Occipital lobe (tissue), 3 donors: Measurements from ENCODE around the gene NDST4. TPM values are rescaled to one million over a fixed set of nuclear protein-coding genes. Genes with fewer than 3 reads are reported as not detected.

Source experiments
- DNase-seq: peaks from one replicate; lab custom pipeline; 2025; lab: John Stamatoyannopoulos, UW
- small RNA-seq: library from RNA; depleted of rRNA; stranded (forward); fragments of <200 nt; gene quantifications from one replicate; pipeline ENCODE3, GENCODE V24; 2014
- total RNA-seq: library from RNA; depleted of rRNA; stranded (reverse); fragments of >200 nt; gene quantifications from one replicate; pipeline ENCODE4 v1.2.3, GENCODE V29; 2014

NDST4 gene
- total RNA-seq, 1 donor from 2014 or later: 1.7 TPM

DNA sequence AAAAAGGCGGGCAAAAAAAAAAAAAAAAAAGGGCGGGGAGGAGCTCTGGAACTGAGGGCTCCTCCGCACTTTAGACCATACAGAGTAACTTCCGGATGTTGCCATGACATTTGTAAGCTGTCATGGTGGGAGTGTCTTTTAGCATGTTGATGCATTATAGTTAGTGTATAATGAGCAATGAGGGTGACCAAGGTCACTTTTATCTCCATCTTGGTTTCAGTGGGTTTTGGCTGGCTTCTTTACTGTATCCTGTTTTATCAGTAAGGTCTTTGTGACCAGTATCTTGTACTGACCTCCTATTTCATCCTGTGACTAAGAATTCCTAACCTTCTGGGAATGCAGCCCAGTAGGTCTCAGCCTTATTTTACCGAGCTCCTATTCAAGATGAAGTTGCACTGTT, 321.4 kb downstream of the NDST4 start:
- no peak for DNase-seq

DNA sequence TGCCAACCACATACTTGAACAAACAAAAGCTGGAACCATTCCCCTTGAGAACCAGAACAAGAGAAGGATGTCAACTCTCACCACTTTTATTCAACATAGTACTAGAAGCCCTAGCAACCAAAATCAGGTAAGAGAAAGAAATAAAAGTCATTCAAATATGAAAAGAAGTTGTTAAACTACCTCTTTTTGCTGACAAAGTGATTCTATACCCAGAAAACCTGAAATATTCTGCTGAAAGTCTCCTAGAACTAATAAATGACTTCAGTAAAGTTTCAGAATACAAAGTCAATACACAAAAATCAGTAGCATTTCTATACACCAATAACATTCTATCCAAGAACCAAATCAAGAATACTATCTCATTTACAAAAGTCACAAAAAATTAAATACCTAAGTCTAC, 327.9 kb downstream of the NDST4 start:
- DNase-seq: no peak

DNA sequence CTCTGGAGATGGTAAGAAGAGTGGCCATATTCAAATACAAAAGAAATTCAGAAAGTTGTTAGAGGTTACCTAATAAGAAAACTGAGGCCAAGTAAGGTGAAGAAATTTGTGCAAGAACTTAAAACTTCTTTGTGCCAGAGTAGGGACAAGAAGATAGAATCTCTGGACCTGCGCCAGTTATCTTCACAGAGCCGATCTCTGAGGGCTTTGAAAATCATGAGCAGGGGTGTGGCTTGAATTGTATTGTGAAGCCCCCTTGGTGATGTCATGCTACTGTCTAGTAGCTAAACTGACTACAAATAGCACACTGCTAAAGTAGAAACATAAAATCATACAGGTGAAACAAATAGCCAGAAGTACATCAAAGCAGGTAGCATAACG, 330.2 kb downstream of the NDST4 start:
- DNase-seq: no peak

DNA sequence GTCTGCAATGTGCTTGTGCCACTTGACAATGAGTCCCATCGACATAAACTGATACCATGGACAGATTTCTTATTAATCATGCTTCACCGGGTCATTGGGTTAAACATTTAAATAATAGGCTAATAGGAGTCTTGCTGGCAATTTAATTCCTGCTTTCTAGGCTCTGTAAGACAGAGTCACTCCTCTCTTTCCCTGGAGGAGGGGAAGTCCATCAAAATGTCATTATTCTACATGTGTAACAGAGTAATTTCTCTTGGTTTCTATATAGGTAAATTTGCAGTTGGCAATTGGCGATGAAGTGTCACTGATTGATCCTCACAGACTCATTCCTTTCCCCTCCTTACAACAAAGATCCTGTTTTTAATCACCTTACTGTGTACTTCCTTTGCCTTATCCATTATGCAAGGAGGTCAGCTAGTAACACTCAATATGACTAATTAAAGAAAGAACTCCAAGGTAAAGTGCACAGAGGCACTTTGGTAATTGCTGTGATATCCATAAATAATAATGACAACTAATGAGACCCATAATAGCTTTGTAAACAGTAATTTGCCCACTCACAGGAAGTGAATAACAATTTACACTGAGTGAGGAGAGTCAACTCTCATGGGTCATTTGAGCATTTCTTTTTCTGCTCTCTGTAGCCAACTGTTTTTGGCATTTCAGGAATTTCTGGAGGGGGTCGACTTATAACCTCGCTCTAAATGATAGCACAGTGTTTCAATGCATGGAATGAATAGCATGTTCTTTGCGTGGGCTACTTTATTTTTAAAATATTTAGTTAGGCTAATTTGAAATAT, 330.8 kb downstream of the NDST4 start:
- no peak for DNase-seq

DNA sequence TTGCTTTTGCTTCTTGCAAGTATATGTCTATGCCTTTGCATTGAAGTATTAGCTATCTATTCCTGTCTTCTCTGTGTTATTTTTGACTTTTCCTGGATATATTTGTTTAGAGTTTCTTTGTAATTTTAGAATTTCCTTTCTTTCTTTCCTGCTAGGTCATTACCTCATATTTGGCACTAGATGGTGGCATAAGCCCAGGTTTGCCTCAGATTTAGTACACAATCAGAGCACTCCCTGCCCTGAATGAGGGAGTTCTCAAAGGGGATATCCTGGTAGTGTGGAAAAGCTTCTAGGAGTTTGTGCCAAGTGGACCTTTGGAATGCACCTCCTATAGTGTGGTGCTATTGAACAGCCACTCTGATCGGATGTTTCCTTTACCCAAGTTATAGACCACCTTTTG, 333.2 kb downstream of the NDST4 start:
- DNase-seq: no peak

Small RNA genes lying within 50 kb of the gene (small RNA-seq; reads per million reads assigned to genes)
- not detected for gene RN7SL808P
